ENCODE measurements around the gene NUDT19.
"Not testable (repeated sequence)": the region's sequence is repeated elsewhere in the genome, so short reads cannot be mapped to it uniquely, and the experiment has no call there.

The NUDT19 gene

DNA sequence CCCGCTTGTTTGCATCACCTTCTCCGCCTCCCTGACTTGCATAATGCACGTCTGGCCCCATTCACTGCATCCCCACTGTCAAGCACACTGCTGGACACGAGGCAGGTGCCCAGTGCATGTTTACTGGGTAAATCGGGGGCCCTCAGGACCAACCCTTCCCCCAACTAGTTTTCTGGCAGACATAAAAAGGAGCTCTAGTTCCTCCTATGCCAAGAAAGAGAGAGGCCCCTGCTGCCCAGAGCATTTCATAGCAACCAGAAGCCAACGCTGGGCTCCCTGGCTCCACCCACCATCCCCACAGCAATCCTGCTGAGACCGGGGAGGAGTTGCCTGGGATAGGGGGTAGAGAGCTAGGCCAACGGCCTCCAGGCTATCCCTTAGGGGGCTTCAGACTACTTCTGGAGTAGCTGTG lies 39.9 kb upstream of the NUDT19 start:
- no peak overlapping the region for H3K9ac ChIP-seq (ENCODE audit: low read length)
- no peaks in the 10 kb centered on the region for H3K9me3 ChIP-seq (ENCODE audit: low read length)
- no peaks in the 10 kb centered on the region for H3F3A ChIP-seq (ENCODE audit: insufficient read depth, low read length)

GRCh38 chr19:32652331-32652730 lies 39.3 kb upstream of the NUDT19 start:
- not testable (repeated sequence) for H3K4me3 ChIP-seq (ENCODE audit: low read depth, low read length, poor library complexity, severe bottlenecking); H3K27ac ChIP-seq (ENCODE audit: low read depth, low read length, poor library complexity, severe bottlenecking); H3K79me2 ChIP-seq (ENCODE audit: insufficient read depth, low read length); H3K4me2 ChIP-seq (ENCODE audit: low read length); H3K27me3 ChIP-seq (ENCODE audit: insufficient read depth, low read length); H3K9me2 ChIP-seq (ENCODE audit: low read depth, low read length); H3F3A ChIP-seq (ENCODE audit: insufficient read depth, low read length); H3K4me1 ChIP-seq (ENCODE audit: insufficient read depth, low read length, severe bottlenecking); H3K9me3 ChIP-seq (ENCODE audit: low read length); H3K9ac ChIP-seq (ENCODE audit: low read length); H2AFZ ChIP-seq (ENCODE audit: low read length); H4K20me1 ChIP-seq (ENCODE audit: insufficient read depth, low read length)
- H3K36me3 ChIP-seq (ENCODE audit: insufficient read depth, low read length) = peaks cover 48% of the 10 kb centered on the region

More for the DNA sequence above, 39.9 kb upstream of the NUDT19 start:
- H3K36me3 ChIP-seq (ENCODE audit: insufficient read depth, low read length) = peaks cover 52% of the 10 kb centered on the region
- H3K4me3 ChIP-seq (ENCODE audit: low read depth, low read length, poor library complexity, severe bottlenecking) = no peak overlapping the region
- H3K79me2 ChIP-seq (ENCODE audit: insufficient read depth, low read length) = no peaks in the 10 kb centered on the region
- no peaks in the 10 kb centered on the region for H4K20me1 ChIP-seq (ENCODE audit: insufficient read depth, low read length)
- no peaks in the 10 kb centered on the region for H3K27me3 ChIP-seq (ENCODE audit: insufficient read depth, low read length)
- no peaks in the 10 kb centered on the region for H3K9me2 ChIP-seq (ENCODE audit: low read depth, low read length)
- no peak overlapping the region for H3K27ac ChIP-seq (ENCODE audit: low read depth, low read length, poor library complexity, severe bottlenecking)
- no peak for TF ChIP-seq EZH2 (IDR thresholded peaks at IDR 0.05; ENCODE audit: borderline replicate concordance, low read length)
- TF ChIP-seq, protein P1, sequence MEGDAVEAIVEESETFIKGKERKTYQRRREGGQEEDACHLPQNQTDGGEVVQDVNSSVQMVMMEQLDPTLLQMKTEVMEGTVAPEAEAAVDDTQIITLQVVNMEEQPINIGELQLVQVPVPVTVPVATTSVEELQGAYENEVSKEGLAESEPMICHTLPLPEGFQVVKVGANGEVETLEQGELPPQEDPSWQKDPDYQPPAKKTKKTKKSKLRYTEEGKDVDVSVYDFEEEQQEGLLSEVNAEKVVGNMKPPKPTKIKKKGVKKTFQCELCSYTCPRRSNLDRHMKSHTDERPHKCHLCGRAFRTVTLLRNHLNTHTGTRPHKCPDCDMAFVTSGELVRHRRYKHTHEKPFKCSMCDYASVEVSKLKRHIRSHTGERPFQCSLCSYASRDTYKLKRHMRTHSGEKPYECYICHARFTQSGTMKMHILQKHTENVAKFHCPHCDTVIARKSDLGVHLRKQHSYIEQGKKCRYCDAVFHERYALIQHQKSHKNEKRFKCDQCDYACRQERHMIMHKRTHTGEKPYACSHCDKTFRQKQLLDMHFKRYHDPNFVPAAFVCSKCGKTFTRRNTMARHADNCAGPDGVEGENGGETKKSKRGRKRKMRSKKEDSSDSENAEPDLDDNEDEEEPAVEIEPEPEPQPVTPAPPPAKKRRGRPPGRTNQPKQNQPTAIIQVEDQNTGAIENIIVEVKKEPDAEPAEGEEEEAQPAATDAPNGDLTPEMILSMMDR (IDR thresholded peaks at IDR 0.05; ENCODE audit: low read length) = no peak
- no peaks in the 10 kb centered on the region for H3K4me1 ChIP-seq (ENCODE audit: insufficient read depth, low read length, severe bottlenecking)
- no peak overlapping the region for H2AFZ ChIP-seq (ENCODE audit: low read length)
- H3K4me2 ChIP-seq (ENCODE audit: low read length) = no peak overlapping the region

GRCh38 chr19:32652894-32653598 lies 38.6 kb upstream of the NUDT19 start:
- H3K4me1 ChIP-seq (ENCODE audit: insufficient read depth, low read length, severe bottlenecking) = no peaks in the 10 kb centered on the region
- H3K9me2 ChIP-seq (ENCODE audit: low read depth, low read length) = no peaks in the 10 kb centered on the region
- no peaks in the 10 kb centered on the region for H3K27me3 ChIP-seq (ENCODE audit: insufficient read depth, low read length)
- TF ChIP-seq, protein P1 (IDR thresholded peaks at IDR 0.05; ENCODE audit: low read length) = no peak
- TF ChIP-seq EZH2 (IDR thresholded peaks at IDR 0.05; ENCODE audit: borderline replicate concordance, low read length) = no peak
- H3K36me3 ChIP-seq (ENCODE audit: insufficient read depth, low read length) = peaks cover 43% of the 10 kb centered on the region
- H3F3A ChIP-seq (ENCODE audit: insufficient read depth, low read length) = no peaks in the 10 kb centered on the region
- H3K9me3 ChIP-seq (ENCODE audit: low read length) = no peaks in the 10 kb centered on the region
- H3K4me3 ChIP-seq (ENCODE audit: low read depth, low read length, poor library complexity, severe bottlenecking) = no peak overlapping the region
- H3K4me2 ChIP-seq (ENCODE audit: low read length) = no peak overlapping the region
- H2AFZ ChIP-seq (ENCODE audit: low read length) = no peak overlapping the region
- H3K9ac ChIP-seq (ENCODE audit: low read length) = no peak overlapping the region
- H3K27ac ChIP-seq (ENCODE audit: low read depth, low read length, poor library complexity, severe bottlenecking) = no peak overlapping the region
- H4K20me1 ChIP-seq (ENCODE audit: insufficient read depth, low read length) = no peaks in the 10 kb centered on the region
- no peaks in the 10 kb centered on the region for H3K79me2 ChIP-seq (ENCODE audit: insufficient read depth, low read length)

DNA sequence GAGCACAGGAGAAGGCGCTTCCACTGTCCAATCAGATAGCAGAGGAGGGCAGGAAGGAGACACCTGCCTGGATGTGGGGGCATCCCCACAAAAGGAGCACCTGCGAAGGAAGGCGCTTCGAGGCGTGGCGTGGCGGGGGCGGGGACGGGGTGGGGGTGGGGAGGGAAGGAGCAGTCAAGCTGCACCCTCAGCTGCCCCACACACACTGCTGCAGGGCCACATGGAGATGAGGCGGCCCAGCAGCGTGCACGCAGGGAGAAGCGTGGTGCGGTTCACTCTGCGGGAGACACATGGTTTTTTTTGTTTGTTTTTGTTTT lies 38.1 kb upstream of the NUDT19 start:
- no peaks in the 10 kb centered on the region for H3K27me3 ChIP-seq (ENCODE audit: insufficient read depth, low read length)
- H3K79me2 ChIP-seq (ENCODE audit: insufficient read depth, low read length) = no peaks in the 10 kb centered on the region
- no peaks in the 10 kb centered on the region for H3K9me2 ChIP-seq (ENCODE audit: low read depth, low read length)
- no peak overlapping the region for H3K4me2 ChIP-seq (ENCODE audit: low read length)
- H4K20me1 ChIP-seq (ENCODE audit: insufficient read depth, low read length) = no peaks in the 10 kb centered on the region
- H3K27ac ChIP-seq (ENCODE audit: low read depth, low read length, poor library complexity, severe bottlenecking) = no peak overlapping the region
- H2AFZ ChIP-seq (ENCODE audit: low read length) = no peak overlapping the region
- no peaks in the 10 kb centered on the region for H3K9me3 ChIP-seq (ENCODE audit: low read length)
- TF ChIP-seq, protein P1 (IDR thresholded peaks at IDR 0.05; ENCODE audit: low read length) = no peak
- no peak for TF ChIP-seq EZH2 (IDR thresholded peaks at IDR 0.05; ENCODE audit: borderline replicate concordance, low read length)
- no peaks in the 10 kb centered on the region for H3F3A ChIP-seq (ENCODE audit: insufficient read depth, low read length)
- peaks cover 44% of the 10 kb centered on the region for H3K36me3 ChIP-seq (ENCODE audit: insufficient read depth, low read length)
- no peak overlapping the region for H3K4me3 ChIP-seq (ENCODE audit: low read depth, low read length, poor library complexity, severe bottlenecking)
- H3K9ac ChIP-seq (ENCODE audit: low read length) = no peak overlapping the region
- H3K4me1 ChIP-seq (ENCODE audit: insufficient read depth, low read length, severe bottlenecking) = no peaks in the 10 kb centered on the region

- not testable (repeated sequence) for H3K9me3 ChIP-seq (ENCODE audit: low read length); H3K9me2 ChIP-seq (ENCODE audit: low read depth, low read length); H3K27me3 ChIP-seq (ENCODE audit: insufficient read depth, low read length); H3K27ac ChIP-seq (ENCODE audit: low read depth, low read length, poor library complexity, severe bottlenecking); H3K4me3 ChIP-seq (ENCODE audit: low read depth, low read length, poor library complexity, severe bottlenecking); H3K4me1 ChIP-seq (ENCODE audit: insufficient read depth, low read length, severe bottlenecking); H4K20me1 ChIP-seq (ENCODE audit: insufficient read depth, low read length); H3K9ac ChIP-seq (ENCODE audit: low read length); H3F3A ChIP-seq (ENCODE audit: insufficient read depth, low read length); H3K4me2 ChIP-seq (ENCODE audit: low read length); H2AFZ ChIP-seq (ENCODE audit: low read length)
- H3K79me2 ChIP-seq (ENCODE audit: insufficient read depth, low read length) = peaks cover 11% of the 10 kb centered on the region
- peaks cover 39% of the 10 kb centered on the region for H3K36me3 ChIP-seq (ENCODE audit: insufficient read depth, low read length)
These were observed 35.2 kb upstream of the NUDT19 start for GRCh38 chr19:32656379-32656778.

Data from OCI-LY1 (cell line).